Liver (tissue), 3 donors: ENCODE results near the gene HHIPL1.

Source experiments
- GABPA ChIP-seq, 2 donors: IDR thresholded peaks in 1 of 2; conservative IDR thresholded peaks in 1 of 2; 2 replicates each; pipeline ENCODE4 v1.6.1; 2016; ENCODE audit warnings: antibody characterized with exemption in 2 of 2, mild to moderate bottlenecking in 1 of 2, moderate library complexity in 1 of 2
- JUND ChIP-seq, 2 donors: IDR thresholded peaks; 2 replicates each; pipeline ENCODE4 v1.6.1; 2016; ENCODE audit warnings: antibody characterized with exemption in 2 of 2
- NR2F2 ChIP-seq: IDR thresholded peaks from 2 replicates; pipeline ENCODE4 v1.6.1; 2016; ENCODE audit warnings: antibody characterized with exemption
- RAD21 ChIP-seq, 2 donors: IDR thresholded peaks; 2 replicates each; pipeline ENCODE4 v1.6.1; 2016; ENCODE audit warnings: antibody characterized with exemption in 2 of 2, mild to moderate bottlenecking in 2 of 2
- TAF1 ChIP-seq: conservative IDR thresholded peaks from 2 replicates; pipeline ENCODE4 v1.6.1; 2016; ENCODE audit warnings: antibody characterized with exemption, mild to moderate bottlenecking
- TF ChIP-seq, protein P1 (sequence below): fragments of 150-350 bp; IDR thresholded peaks from 2 replicates; pipeline ENCODE4 v1.5.1; 2017; ENCODE audit warnings: improper control_type of control experiment, low read depth, low read length; ENCODE audit not compliant: missing input control
- TF ChIP-seq, protein P2 (sequence below): IDR thresholded peaks from 2 replicates; pipeline ENCODE4 v1.6.1; 2016; ENCODE audit warnings: antibody characterized with exemption
- TF ChIP-seq, protein P3 (sequence below): IDR thresholded peaks from 2 replicates; pipeline ENCODE4 v1.6.1; 2016; ENCODE audit warnings: antibody characterized with exemption, mild to moderate bottlenecking
- TF ChIP-seq, protein P4 (sequence below): IDR thresholded peaks from 2 replicates; pipeline ENCODE4 v1.6.1; 2016; ENCODE audit warnings: antibody characterized with exemption
- donor health status: healthy.
- donor health status: healthy.

DNA sequence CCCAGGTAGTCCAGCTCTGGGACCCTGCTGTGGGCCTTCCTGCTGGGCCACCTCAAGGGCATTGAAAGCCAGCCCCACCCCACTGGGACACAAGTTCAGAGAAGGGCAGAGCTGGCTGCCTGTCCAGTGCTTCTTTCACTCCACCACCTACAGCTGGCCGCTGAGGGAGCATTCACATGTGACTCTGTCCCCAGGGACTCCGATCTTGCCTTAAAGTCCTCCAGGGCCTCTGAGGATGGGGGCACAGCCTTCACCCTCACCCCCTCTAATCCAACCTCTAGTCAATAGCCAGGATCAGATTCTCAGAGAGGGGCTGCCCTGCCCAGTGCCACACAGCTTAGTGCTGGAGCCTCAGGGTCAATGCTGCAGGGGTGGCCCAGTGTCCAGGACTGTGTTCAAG is 34.2 kb downstream of the HHIPL1 start:
- TF ChIP-seq, protein P1, sequence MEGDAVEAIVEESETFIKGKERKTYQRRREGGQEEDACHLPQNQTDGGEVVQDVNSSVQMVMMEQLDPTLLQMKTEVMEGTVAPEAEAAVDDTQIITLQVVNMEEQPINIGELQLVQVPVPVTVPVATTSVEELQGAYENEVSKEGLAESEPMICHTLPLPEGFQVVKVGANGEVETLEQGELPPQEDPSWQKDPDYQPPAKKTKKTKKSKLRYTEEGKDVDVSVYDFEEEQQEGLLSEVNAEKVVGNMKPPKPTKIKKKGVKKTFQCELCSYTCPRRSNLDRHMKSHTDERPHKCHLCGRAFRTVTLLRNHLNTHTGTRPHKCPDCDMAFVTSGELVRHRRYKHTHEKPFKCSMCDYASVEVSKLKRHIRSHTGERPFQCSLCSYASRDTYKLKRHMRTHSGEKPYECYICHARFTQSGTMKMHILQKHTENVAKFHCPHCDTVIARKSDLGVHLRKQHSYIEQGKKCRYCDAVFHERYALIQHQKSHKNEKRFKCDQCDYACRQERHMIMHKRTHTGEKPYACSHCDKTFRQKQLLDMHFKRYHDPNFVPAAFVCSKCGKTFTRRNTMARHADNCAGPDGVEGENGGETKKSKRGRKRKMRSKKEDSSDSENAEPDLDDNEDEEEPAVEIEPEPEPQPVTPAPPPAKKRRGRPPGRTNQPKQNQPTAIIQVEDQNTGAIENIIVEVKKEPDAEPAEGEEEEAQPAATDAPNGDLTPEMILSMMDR, result no peak
- TF ChIP-seq RAD21 (IDR thresholded peaks at IDR 0.05), result no peak
- TF ChIP-seq, protein P2, sequence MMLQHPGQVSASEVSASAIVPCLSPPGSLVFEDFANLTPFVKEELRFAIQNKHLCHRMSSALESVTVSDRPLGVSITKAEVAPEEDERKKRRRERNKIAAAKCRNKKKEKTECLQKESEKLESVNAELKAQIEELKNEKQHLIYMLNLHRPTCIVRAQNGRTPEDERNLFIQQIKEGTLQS, result no peak
- TF ChIP-seq GABPA (IDR thresholded peaks at IDR 0.05 in 1 of 2, conservative IDR thresholded peaks at IDR 0.05 in 1 of 2), result no peak
- TF ChIP-seq TAF1, result no peak
- TF ChIP-seq, protein P3, sequence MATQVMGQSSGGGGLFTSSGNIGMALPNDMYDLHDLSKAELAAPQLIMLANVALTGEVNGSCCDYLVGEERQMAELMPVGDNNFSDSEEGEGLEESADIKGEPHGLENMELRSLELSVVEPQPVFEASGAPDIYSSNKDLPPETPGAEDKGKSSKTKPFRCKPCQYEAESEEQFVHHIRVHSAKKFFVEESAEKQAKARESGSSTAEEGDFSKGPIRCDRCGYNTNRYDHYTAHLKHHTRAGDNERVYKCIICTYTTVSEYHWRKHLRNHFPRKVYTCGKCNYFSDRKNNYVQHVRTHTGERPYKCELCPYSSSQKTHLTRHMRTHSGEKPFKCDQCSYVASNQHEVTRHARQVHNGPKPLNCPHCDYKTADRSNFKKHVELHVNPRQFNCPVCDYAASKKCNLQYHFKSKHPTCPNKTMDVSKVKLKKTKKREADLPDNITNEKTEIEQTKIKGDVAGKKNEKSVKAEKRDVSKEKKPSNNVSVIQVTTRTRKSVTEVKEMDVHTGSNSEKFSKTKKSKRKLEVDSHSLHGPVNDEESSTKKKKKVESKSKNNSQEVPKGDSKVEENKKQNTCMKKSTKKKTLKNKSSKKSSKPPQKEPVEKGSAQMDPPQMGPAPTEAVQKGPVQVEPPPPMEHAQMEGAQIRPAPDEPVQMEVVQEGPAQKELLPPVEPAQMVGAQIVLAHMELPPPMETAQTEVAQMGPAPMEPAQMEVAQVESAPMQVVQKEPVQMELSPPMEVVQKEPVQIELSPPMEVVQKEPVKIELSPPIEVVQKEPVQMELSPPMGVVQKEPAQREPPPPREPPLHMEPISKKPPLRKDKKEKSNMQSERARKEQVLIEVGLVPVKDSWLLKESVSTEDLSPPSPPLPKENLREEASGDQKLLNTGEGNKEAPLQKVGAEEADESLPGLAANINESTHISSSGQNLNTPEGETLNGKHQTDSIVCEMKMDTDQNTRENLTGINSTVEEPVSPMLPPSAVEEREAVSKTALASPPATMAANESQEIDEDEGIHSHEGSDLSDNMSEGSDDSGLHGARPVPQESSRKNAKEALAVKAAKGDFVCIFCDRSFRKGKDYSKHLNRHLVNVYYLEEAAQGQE, result no peak
- TF ChIP-seq JUND (IDR thresholded peaks at IDR 0.05), result no peak
- TF ChIP-seq, protein P4, sequence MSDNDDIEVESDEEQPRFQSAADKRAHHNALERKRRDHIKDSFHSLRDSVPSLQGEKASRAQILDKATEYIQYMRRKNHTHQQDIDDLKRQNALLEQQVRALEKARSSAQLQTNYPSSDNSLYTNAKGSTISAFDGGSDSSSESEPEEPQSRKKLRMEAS, result no peak
- TF ChIP-seq NR2F2, result no peak
